Hematopoietic multipotent progenitor cell treated with erythropoietin and hydrocortisone succinate and interleukin-3 and kit ligand, for 4 days (in vitro differentiated cells): ENCODE results near the gene MOCS1.

Source experiments
- DNase-seq: peaks from one replicate; pipeline ENCODE4 v3.0.0-alpha.2; 2015

MOCS1 gene

DNA sequence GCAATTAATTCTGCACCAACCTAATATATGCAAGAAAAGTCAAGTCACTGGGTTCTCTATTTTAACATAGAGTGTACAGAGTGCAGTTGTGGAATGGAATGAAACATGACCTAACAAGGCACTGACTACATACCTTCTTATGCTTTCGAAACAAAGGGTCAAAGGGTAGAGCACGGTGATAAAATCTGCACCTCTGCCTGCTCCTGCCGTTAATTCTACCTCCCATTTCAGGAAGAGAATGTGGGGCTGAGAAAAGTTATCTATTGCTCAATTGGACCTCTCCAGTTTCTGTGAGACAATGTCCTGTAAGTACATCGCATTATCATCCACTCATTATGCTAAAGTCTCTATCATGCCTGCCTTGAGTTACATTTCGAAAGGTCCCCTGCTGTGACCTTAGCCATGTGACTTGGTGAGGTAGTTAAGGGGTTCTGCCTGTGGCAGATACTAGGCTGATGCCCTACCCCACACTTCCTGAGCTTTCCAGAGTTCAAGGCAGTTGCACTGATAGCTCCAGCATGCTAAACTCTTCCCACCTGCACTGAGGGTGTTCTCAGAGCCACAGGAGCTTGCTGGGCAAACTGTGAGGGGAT is 14.0 kb upstream of the MOCS1 start:
- DNase-seq, result no peak

DNA sequence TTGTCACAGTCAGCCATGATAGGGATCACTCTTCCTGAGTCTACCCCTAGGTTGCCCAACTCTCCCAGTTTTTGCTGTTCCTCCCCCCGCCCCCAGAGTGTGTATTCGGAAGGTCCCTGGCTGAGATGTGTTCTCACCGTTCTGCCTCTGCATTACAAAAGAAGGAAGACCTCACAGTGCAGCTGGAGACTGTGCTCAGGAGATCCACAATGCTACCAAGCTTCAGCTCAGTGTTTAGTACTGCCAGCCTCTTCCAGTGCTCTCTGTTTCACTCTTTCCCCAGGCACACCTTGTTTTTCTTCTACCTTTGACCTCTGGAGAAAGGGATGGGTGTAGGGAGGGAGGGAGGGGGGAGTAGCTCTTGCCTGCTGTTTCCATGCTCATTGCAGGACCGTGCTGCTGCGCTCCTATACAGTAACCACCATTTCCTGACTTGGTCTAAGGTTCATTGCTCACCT is 13.4 kb upstream of the MOCS1 start:
- no peak for DNase-seq

DNA sequence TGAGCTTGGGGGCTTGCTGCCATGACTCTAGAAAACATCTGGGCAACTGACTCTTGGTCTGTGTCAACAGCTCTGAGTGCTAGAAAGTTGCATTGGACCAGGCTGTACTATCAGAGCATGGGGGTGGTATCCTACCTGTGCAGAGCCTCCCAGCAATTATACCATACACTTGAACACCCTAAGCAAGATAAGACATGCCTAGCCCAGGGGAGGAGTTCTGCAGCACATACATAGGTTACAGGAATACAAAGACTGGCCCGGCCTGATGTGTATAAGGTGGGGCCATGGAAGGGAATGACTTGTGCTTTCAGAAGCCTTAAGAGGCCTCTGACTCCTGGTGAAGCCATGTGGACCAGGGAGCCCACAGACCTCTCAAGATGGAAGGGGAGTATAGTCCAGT is 11.4 kb upstream of the MOCS1 start:
- no peak for DNase-seq

GRCh38 chr6:39942903-39943580 is 8.8 kb upstream of the MOCS1 start:
- DNase-seq, result no peak

- DNase-seq, result no peak
Measured at GRCh38 chr6:39941820-39942219, 7.6 kb upstream of the MOCS1 start.

- no peak for DNase-seq
Measured at GRCh38 chr6:39941138-39941537, 6.9 kb upstream of the MOCS1 start.

DNA sequence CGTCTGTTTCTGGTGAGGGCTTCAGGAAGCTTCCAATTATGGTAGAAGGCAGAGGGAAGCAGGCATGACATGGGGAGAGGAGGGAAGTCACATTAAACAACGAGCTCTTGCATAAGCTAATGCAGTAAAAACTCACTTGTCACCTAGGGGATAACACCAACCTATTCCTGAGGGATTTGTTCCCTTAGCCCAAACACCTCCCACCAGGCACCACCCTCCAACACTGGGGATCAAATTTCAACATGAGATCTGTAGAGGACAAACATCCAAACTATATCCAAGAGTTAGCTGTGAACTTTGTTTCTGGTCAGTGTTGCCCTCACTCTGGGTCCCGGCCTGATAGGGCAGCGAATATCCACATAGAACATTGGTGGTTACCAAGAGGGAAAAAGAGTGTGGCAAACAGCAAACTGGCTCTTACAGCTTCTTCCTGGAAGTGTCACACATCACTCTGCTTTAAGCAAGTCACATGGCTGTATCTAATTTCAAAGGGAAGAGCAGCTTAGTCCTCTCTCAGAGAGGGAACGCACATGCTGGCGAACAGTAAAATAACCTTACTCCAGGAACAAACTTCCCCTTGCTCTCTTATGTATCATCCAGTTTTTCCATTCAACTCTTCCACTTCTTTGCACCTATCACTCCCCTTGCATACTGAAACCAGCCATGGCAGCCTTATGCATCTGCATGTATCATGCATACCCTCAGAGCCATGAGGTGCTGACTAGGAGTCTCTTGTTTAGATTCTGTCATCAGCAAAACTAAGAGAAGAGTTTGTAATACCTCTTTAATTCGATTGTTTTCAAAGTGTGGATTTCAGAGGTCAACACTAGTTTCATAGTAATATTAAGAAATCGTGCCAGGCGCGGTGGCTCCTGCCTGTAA is 4.8 kb upstream of the MOCS1 start:
- DNase-seq, result no peak

- DNase-seq, result no peak
Measured at GRCh38 chr6:39937686-39938333, 3.5 kb upstream of the MOCS1 start.

DNA sequence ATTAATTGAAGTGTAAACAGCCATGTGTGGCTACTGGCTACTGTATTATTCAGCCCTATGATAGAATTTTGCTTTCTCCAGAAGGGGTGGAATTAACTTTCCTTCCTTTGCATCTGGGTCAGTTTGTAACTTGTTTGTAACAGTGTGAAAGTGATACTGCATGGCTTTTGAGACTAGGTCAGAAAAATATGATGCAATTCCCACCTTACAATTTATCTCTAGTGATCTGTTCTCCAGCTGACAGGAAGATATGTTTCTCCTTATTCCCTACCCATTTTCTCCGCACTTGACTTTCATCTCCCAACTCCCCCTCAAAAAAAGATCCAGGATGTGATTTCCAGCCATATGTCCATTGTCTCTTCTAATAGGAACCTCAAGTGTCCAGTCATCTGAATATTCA is 2.6 kb upstream of the MOCS1 start:
- DNase-seq, result no peak

- no peak for DNase-seq
Measured at GRCh38 chr6:39935241-39935640, 979 bp upstream of the MOCS1 start.

DNA sequence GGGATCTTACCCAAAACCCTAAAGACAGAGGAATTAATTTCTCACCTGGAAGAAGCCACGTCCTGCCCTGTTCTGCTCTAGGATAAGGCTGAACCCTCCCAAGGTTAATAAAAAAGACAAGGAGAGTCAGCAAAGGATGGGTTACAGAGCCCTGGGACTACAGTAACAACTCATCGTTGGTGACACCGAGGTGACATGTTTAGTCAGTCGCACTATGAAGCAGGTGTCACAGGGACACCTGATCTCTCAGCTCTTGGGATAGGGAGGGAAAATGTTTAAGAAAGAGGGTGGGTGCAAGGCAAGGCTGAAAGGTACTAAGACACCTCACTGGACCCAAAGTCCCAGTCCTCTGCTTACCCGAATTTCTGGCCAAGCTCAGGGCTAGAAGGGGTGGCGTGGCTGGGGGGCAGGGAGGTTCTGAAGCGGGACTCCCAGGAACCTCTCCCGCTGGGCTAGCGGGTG is 562 bp downstream of the MOCS1 start:
- DNase-seq, result no peak

- no peak for DNase-seq
Measured at GRCh38 chr6:39932386-39932910, 1.8 kb downstream of the MOCS1 start.

DNA sequence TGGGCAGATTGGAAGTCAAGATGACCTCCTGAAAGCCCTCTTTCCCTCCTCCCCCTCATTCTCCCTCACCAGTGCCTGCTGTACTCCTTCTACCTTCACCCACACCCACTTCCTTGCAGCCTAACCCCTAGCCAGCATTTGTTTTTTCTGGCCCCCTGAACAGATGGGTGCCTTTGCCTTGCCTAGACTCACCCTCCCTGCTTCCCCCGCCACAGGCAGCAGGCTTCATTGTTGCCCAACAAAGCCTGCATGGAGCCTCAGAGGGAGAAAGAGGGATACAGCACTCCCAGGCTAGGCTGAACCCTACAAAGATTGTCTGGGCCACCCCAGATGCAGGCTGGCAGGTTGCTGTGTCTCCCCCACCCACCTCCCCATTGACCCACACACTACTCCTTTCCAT is 2.7 kb downstream of the MOCS1 start:
- DNase-seq, result no peak

GRCh38 chr6:39930540-39930939 is 3.7 kb downstream of the MOCS1 start:
- no peak for DNase-seq

GRCh38 chr6:39929733-39930461 is 4.4 kb downstream of the MOCS1 start:
- no peak for DNase-seq

GRCh38 chr6:39929039-39929732 is 5.1 kb downstream of the MOCS1 start:
- no peak for DNase-seq

DNA sequence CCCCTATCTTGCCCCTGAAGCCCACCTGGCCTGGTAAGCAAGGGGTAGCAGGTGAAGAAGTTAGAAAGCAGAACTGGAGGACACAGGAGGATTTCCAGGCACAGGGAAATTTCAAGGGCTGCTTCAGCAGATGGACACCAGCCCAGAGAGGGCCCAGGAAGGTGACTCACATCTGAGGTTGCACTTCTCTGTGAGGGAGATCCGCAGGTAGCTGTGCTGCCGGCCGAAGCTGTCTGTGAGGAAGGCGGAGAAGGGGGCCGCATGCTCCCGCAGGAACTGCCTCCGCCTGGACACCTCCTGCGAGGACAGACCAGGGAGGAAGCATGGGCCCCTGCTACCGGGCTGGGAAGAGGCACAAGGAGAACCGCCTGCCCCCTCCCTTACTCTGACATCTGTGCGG is 7.1 kb downstream of the MOCS1 start:
- no peak for DNase-seq

GRCh38 chr6:39926668-39927067 is 7.6 kb downstream of the MOCS1 start:
- DNase-seq, result peak; percentile 8

DNA sequence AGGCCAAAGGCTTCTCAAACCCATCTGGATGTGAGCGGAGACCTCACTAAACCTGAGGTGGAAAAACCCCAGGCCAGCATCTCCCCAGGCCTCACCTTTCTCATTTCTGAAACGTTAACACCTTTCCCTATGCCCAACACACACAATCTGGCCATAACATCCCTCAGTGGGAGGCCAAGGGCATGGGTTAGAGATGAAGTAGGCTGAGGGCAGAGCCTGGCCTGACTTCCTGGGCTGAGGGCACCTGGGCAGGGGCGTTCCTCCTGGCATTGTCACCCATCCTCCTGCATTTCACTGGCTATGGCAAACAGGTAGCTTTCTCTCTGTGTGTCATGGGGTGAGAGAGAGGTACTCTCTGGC is 8.4 kb downstream of the MOCS1 start:
- DNase-seq, result no peak

GRCh38 chr6:39925191-39925930 is 8.9 kb downstream of the MOCS1 start:
- DNase-seq, result no peak

GRCh38 chr6:39924283-39924682 is 10.0 kb downstream of the MOCS1 start:
- no peak for DNase-seq
